GM23338 (cell line): ENCODE measurements around the gene KCNQ5. TPM values are rescaled to one million over a fixed set of nuclear protein-coding genes. Genes with fewer than 3 reads are reported as not detected.

Experiments
- ATAC-seq: fragments of 200-7000 bp; cut with Tn5 transposase; 3 replicates; pipeline ENCODE4 v1.9.1; 2020
- DNase-seq: peaks from one replicate; pipeline ENCODE4 v3.0.0-alpha.2; 2015; ENCODE audit warnings: low spot score
- H2AFZ ChIP-seq: fragments of 200-600 bp; sonication (generic); 2 replicates; pipeline ENCODE4 v1.8.0; 2016; ENCODE audit warnings: antibody characterized with exemption, mild to moderate bottlenecking, moderate library complexity
- H3F3A ChIP-seq: fragments of 200-600 bp; sonication (generic); replicated peaks from 2 replicates; pipeline ENCODE4 v1.8.0; 2017; ENCODE audit warnings: antibody characterized with exemption, mixed run types, low read depth
- H3K27ac ChIP-seq: fragments of 200-600 bp; sonication (generic); 2 replicates; pipeline ENCODE4 v1.6.1; 2016; ENCODE audit warnings: low read depth
- H3K27me3 ChIP-seq: fragments of 200-600 bp; sonication (generic); 2 replicates; pipeline ENCODE4 v1.8.0; 2016; ENCODE audit warnings: mild to moderate bottlenecking, mixed run types, moderate library complexity; ENCODE audit not compliant: insufficient read depth
- H3K36me3 ChIP-seq: fragments of 200-600 bp; sonication (generic); 2 replicates; pipeline ENCODE4 v1.8.0; 2016; ENCODE audit warnings: mild to moderate bottlenecking; ENCODE audit not compliant: insufficient read depth
- H3K4me1 ChIP-seq: fragments of 200-600 bp; sonication (generic); 2 replicates; pipeline ENCODE4 v1.8.0; 2016; ENCODE audit warnings: mild to moderate bottlenecking, moderate library complexity; ENCODE audit not compliant: insufficient read depth
- H3K4me2 ChIP-seq: fragments of 200-600 bp; sonication (generic); 2 replicates; pipeline ENCODE4 v1.7.1; 2017; ENCODE audit warnings: mixed run types
- H3K4me3 ChIP-seq: fragments of 200-600 bp; sonication (generic); 2 replicates; pipeline ENCODE4 v1.6.1; 2016; ENCODE audit warnings: mixed run types
- H3K79me2 ChIP-seq: fragments of 200-600 bp; sonication (generic); replicated peaks from 2 replicates; pipeline ENCODE4 v1.8.0; 2017; ENCODE audit warnings: mild to moderate bottlenecking; ENCODE audit not compliant: insufficient read depth
- H3K9me2 ChIP-seq: fragments of 200-600 bp; sonication (generic); 2 replicates; pipeline ENCODE4 v1.8.0; 2017; ENCODE audit not compliant: insufficient read depth
- H4K20me1 ChIP-seq: fragments of 200-600 bp; sonication (generic); replicated peaks from 2 replicates; pipeline ENCODE4 v1.8.0; 2017; ENCODE audit warnings: mild to moderate bottlenecking; ENCODE audit not compliant: insufficient read depth
- H3K27ac Mint-ChIP-seq: 2 replicates; pipeline ENCODE4 v1.8.0; 2020; ENCODE audit warnings: inconsistent platforms, mild to moderate bottlenecking, moderate library complexity, mixed read lengths
- H3K27me3 Mint-ChIP-seq: 3 replicates; pipeline ENCODE4 v1.8.0; 2022; ENCODE audit warnings: low read depth, mild to moderate bottlenecking, moderate library complexity, mixed read lengths, inconsistent platforms; ENCODE audit not compliant: insufficient read depth, poor library complexity
- H3K36me3 Mint-ChIP-seq: 3 replicates; pipeline ENCODE4 v1.8.0; 2021; ENCODE audit warnings: low read depth, mild to moderate bottlenecking, inconsistent platforms, moderate library complexity, mixed read lengths
- H3K4me1 Mint-ChIP-seq: 3 replicates; pipeline ENCODE4 v1.8.0; 2020; ENCODE audit warnings: mild to moderate bottlenecking, inconsistent platforms, mixed read lengths
- H3K4me3 Mint-ChIP-seq: 3 replicates; pipeline ENCODE4 v1.8.0; 2021; ENCODE audit warnings: moderate library complexity, mild to moderate bottlenecking, inconsistent platforms, mixed read lengths
- H3K9me3 Mint-ChIP-seq: 3 replicates; pipeline ENCODE4 v1.8.0; 2020; ENCODE audit warnings: moderate library complexity, mild to moderate bottlenecking, inconsistent platforms, mixed read lengths
- EZH2phosphoT487 ChIP-seq: fragments of 200-600 bp; sonication (generic); IDR thresholded peaks from one replicate; pipeline ENCODE4 v1.8.1; 2018; ENCODE audit warnings: antibody characterized with exemption; ENCODE audit not compliant: unreplicated experiment
- JUNB ChIP-seq: IDR thresholded peaks from one replicate; pipeline ENCODE4 v1.6.1; 2016; ENCODE audit warnings: antibody characterized with exemption; ENCODE audit not compliant: unreplicated experiment
- NANOG ChIP-seq: IDR thresholded peaks from 2 replicates; pipeline ENCODE4 v1.6.1; 2016; ENCODE audit warnings: antibody characterized with exemption, borderline replicate concordance
- POLR2AphosphoS5 ChIP-seq: IDR thresholded peaks from 2 replicates; pipeline ENCODE4 v1.6.1; 2016; ENCODE audit warnings: antibody characterized with exemption, low read depth
- ZNF331 ChIP-seq: fragments of 250-450 bp; sonication (Bioruptor Pico); IDR thresholded peaks from 2 replicates; pipeline ENCODE4 v1.5.0; 2020; ENCODE audit warnings: low read depth, mild to moderate bottlenecking, moderate library complexity
- polyA plus RNA-seq: library from polyadenylated mRNA; unstranded; fragments of >200 nt; fragmentation: Nextera tagmentation; extraction: Ambion mirVana; gene quantifications from 2 replicates; pipeline ENCODE4 v1.2.1, GENCODE V29; 2016
- total RNA-seq: library from RNA; depleted of rRNA; stranded (reverse); fragments of >200 nt; shearing (Covaris generic); gene quantifications from 2 replicates; pipeline ENCODE4 v1.2.3, GENCODE V29; 2014
- TF ChIP-seq, protein P1 (sequence below): fragments of 250-450 bp; sonication (Bioruptor Pico); IDR thresholded peaks from 2 replicates; pipeline ENCODE4 v1.5.0; 2020; ENCODE audit warnings: mild to moderate bottlenecking, moderate library complexity
- TF ChIP-seq, protein P2 (sequence below), 2 experiments: fragments of 200-600 bp in 1 of 2; sonication (generic) in 1 of 2; conservative IDR thresholded peaks; 2 replicates each; pipeline versions ENCODE4 v1.5.1 to v1.6.1; 2016 to 2017; ENCODE audit warnings: antibody characterized with exemption in 2 of 2, low read depth in 2 of 2, mild to moderate bottlenecking in 2 of 2, moderate library complexity in 1 of 2

Gene KCNQ5
- total and polyA plus RNA-seq, 2 experiments from 2014 or later: 0.68 to 0.87 TPM

DNA sequence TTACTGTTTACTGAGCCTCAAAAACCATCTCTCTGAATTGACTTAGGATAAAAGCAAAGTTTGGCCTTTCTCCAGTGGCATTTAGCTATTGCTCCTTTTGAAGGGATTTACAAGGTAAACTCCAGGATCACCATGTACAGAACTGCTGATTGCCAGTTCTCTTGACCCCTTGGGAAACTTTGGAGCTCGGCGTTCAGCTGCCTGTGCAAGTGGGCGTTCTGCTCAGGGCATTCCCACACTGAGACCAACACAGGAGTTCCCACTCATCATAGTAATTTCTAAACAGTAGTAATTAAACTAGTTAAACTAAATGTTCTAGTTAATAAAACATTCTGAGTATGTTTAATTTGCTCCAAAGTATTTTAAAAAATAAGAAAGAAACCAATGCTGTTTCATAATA, 14.9 kb downstream of the KCNQ5 start (continued):
- TF ChIP-seq, protein P1, sequence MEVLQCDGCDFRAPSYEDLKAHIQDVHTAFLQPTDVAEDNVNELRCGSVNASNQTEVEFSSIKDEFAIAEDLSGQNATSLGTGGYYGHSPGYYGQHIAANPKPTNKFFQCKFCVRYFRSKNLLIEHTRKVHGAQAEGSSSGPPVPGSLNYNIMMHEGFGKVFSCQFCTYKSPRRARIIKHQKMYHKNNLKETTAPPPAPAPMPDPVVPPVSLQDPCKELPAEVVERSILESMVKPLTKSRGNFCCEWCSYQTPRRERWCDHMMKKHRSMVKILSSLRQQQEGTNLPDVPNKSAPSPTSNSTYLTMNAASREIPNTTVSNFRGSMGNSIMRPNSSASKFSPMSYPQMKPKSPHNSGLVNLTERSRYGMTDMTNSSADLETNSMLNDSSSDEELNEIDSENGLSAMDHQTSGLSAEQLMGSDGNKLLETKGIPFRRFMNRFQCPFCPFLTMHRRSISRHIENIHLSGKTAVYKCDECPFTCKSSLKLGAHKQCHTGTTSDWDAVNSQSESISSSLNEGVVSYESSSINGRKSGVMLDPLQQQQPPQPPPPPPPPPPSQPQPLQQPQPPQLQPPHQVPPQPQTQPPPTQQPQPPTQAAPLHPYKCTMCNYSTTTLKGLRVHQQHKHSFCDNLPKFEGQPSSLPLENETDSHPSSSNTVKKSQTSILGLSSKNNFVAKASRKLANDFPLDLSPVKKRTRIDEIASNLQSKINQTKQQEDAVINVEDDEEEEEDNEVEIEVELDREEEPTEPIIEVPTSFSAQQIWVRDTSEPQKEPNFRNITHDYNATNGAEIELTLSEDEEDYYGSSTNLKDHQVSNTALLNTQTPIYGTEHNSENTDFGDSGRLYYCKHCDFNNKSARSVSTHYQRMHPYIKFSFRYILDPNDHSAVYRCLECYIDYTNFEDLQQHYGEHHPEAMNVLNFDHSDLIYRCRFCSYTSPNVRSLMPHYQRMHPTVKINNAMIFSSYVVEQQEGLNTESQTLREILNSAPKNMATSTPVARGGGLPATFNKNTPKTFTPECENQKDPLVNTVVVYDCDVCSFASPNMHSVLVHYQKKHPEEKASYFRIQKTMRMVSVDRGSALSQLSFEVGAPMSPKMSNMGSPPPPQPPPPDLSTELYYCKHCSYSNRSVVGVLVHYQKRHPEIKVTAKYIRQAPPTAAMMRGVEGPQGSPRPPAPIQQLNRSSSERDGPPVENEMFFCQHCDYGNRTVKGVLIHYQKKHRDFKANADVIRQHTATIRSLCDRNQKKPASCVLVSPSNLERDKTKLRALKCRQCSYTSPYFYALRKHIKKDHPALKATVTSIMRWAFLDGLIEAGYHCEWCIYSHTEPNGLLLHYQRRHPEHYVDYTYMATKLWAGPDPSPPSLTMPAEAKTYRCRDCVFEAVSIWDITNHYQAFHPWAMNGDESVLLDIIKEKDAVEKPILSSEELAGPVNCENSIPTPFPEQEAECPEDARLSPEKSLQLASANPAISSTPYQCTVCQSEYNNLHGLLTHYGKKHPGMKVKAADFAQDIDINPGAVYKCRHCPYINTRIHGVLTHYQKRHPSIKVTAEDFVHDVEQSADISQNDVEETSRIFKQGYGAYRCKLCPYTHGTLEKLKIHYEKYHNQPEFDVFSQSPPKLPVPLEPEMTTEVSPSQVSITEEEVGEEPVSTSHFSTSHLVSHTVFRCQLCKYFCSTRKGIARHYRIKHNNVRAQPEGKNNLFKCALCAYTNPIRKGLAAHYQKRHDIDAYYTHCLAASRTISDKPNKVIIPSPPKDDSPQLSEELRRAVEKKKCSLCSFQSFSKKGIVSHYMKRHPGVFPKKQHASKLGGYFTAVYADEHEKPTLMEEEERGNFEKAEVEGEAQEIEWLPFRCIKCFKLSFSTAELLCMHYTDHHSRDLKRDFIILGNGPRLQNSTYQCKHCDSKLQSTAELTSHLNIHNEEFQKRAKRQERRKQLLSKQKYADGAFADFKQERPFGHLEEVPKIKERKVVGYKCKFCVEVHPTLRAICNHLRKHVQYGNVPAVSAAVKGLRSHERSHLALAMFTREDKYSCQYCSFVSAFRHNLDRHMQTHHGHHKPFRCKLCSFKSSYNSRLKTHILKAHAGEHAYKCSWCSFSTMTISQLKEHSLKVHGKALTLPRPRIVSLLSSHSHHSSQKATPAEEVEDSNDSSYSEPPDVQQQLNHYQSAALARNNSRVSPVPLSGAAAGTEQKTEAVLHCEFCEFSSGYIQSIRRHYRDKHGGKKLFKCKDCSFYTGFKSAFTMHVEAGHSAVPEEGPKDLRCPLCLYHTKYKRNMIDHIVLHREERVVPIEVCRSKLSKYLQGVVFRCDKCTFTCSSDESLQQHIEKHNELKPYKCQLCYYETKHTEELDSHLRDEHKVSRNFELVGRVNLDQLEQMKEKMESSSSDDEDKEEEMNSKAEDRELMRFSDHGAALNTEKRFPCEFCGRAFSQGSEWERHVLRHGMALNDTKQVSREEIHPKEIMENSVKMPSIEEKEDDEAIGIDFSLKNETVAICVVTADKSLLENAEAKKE (CRISPR knock-in tag): no peak
- no peak for TF ChIP-seq NANOG
- TF ChIP-seq, protein P2, sequence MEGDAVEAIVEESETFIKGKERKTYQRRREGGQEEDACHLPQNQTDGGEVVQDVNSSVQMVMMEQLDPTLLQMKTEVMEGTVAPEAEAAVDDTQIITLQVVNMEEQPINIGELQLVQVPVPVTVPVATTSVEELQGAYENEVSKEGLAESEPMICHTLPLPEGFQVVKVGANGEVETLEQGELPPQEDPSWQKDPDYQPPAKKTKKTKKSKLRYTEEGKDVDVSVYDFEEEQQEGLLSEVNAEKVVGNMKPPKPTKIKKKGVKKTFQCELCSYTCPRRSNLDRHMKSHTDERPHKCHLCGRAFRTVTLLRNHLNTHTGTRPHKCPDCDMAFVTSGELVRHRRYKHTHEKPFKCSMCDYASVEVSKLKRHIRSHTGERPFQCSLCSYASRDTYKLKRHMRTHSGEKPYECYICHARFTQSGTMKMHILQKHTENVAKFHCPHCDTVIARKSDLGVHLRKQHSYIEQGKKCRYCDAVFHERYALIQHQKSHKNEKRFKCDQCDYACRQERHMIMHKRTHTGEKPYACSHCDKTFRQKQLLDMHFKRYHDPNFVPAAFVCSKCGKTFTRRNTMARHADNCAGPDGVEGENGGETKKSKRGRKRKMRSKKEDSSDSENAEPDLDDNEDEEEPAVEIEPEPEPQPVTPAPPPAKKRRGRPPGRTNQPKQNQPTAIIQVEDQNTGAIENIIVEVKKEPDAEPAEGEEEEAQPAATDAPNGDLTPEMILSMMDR (conservative IDR thresholded peaks at IDR 0.05; ENCODE audit: low read depth in 2 of 2): no peak
- no peak for TF ChIP-seq JUNB
- no peak for TF ChIP-seq ZNF331 (CRISPR knock-in tag)

DNA sequence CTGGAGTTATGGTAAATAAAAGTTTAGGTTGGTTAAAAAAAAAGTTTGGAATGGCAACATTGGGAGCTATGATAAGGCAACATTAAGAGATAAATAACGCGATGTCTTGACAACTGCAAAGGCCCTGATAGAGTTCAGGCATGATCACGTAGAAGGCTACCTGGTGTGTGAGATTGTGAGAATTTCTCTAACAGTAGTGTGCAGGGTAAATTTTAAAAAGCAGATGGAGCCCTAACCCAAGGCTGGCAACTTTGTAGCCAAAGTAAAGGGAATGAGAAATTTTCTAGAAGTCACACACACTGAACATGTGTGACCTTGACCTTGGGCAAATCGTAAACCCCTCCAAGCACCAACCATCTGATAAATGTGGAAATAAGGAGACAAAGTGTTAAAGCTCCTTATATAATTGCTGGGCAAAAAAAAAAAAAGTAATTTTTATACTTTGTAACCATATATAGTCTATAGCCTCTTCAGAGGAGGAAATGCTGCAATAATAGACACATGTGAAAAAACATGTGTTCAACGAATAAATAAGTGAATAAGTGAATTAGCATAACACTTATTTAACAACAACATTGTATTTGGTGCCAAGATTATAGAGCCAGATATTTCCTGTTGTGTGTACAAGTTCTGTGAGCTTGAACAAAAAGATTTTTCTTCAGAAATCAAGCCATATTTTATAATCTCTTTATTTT, 18.2 kb downstream of the KCNQ5 start:
- Mint-ChIP-seq H3K9me3 (no peaks in the 10 kb centered on the region; the same call in 2 of the 3 replicates), H3K36me3 (no peaks in the 10 kb centered on the region), H3K27ac (no peak overlapping the region), H3K27me3 (peaks cover 1% of the 10 kb centered on the region), H3K4me3 (no peak overlapping the region), H3K4me1 (peaks cover 3% of the 10 kb centered on the region; the same call in 2 of the 3 replicates)
- Histone ChIP-seq H3K9me2 (no peaks in the 10 kb centered on the region), H3K27ac (no peak overlapping the region), H3K36me3 (no peaks in the 10 kb centered on the region), H2AFZ (no peak overlapping the region), H3K4me1 (peaks cover 6% of the 10 kb centered on the region; the same call in 1 of the 2 replicates), H3K4me2 (no peak overlapping the region), H4K20me1 (no peaks in the 10 kb centered on the region), H3K27me3 (no peaks in the 10 kb centered on the region), H3K4me3 (no peak overlapping the region), H3F3A (no peaks in the 10 kb centered on the region), H3K79me2 (no peaks in the 10 kb centered on the region)
- DNase-seq: no peak
- ATAC-seq: no peak
- TF ChIP-seq, protein P1 (CRISPR knock-in tag): no peak
- no peak for TF ChIP-seq JUNB
- no peak for TF ChIP-seq NANOG
- no peak for TF ChIP-seq POLR2AphosphoS5
- no peak for TF ChIP-seq EZH2phosphoT487
